ENCODE results near the gene NPIPA1.
"Not testable (repeated sequence)": the region's sequence is repeated elsewhere in the genome, so short reads cannot be mapped to it uniquely, and the experiment has no call there.

The NPIPA1 gene

DNA sequence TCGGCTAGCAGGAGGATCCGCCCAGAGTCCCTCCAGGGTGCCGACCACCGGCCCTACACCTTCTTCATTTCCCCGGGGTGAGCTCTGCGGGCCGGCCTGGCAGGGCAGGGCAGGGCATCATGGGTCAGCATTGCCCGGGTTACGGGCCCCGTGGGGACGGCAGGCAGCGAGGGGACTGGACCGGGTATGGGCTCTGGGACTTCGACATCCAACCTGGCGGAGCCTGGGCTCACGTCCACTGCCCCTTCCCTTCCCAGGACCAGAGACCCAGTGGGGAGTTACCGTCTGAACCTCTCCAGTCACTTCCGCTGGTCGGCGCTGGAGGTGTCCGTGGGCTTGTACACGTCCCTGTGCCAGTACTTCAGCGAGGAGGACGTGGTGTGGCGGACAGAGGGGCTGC lies 7.0 kb upstream of the NPIPA1 start:
- not testable (repeated sequence) for DNase-seq (ENCODE audit: low read depth)

DNA sequence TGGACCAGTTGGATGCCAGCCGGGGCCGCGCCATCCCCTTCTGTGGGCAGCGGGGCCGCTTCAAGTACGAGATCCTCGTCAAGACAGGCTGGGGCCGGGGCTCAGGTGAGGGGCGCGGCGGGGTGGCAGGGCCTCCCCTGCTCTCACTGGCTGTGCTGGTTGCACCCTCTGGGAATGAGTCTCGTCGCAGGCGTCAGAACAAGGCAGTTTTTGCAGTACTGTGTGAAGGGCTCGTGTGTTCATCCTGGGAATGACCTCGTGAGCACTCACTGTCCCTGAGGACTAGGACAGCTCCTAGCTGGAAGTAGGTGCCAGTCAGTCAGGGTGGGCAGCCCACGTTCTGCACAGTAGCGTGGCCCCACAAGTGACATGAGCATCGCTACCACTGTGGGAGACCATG lies 6.3 kb upstream of the NPIPA1 start:
- DNase-seq (ENCODE audit: low read depth) = not testable (repeated sequence)

GRCh38 chr16:14932581-14933375 lies 4.5 kb upstream of the NPIPA1 start:
- not testable (repeated sequence) for DNase-seq (ENCODE audit: low read depth)

DNA sequence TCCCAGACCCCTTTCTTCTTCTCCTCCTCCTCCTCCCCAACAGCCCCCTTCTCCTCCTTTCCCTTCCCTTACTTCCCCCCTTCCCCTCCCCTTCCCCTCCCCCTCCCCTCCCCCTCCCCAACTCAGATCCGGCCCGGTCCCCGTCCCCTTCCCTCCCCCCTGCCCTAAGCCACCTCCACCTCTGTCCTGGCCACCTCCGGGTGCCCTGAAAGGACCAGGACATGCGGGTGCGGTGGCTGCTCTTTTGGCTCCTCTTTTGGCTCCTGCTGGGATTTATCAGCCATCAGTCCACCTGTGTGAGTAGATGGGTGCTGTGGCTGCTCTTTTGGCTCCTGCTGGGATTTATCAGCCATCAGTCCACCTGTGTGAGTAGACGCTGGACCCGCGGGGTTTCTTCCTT lies 751 bp downstream of the NPIPA1 start:
- not testable (repeated sequence) for DNase-seq (ENCODE audit: low read depth)

DNA sequence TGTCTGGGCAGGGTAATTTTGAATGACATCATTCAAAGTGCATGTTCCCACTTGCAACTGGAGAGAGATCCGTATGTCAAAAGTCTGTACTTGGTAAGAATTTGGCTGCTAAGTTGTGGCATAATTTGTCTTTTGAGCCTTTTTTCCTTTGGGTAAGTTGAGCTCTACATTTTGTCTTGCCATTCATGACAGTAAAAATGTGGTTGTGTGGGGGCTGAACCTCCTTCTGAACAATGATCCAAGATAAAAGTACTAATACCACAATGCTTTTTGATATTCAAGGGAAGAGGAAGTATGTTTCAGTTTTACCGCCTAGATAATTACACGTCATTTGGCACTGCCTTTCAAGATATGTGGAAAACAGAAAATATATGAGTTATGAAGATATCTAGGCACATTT lies 5.4 kb downstream of the NPIPA1 start:
- not testable (repeated sequence) for DNase-seq (ENCODE audit: low read depth)

DNA sequence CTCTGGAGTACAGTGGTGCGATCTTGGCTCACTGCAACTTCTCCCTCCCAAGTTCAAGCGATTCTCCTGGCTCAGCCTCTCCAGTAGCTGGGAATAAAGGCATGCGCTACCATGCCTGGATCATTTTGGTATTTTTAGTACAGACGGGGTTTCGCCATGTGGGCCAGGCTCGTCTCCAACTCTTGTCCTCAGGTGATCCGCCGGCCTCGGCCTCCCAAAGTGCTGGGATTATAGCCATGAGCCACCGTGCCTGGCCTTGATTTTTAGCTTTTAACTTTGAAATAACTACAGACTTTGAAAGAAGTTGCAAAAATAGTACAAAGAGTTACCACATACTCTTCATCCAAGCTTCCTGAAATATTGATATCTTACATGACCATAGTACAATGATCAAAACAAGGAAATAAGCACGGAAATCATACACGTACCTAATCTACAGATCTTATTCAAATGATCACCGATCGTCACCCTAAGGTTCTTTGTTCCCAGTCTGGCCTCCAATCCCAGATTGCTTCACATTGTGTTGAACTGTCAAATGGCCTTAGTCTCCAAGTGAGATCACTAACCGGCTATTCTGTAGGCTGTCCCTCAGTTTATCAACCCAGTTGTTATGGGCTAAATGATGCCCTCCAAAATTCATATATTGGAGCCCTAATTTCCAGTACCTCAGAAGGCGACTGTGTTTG lies 18.4 kb downstream of the NPIPA1 start:
- no peak for DNase-seq (ENCODE audit: low read depth)

DNA sequence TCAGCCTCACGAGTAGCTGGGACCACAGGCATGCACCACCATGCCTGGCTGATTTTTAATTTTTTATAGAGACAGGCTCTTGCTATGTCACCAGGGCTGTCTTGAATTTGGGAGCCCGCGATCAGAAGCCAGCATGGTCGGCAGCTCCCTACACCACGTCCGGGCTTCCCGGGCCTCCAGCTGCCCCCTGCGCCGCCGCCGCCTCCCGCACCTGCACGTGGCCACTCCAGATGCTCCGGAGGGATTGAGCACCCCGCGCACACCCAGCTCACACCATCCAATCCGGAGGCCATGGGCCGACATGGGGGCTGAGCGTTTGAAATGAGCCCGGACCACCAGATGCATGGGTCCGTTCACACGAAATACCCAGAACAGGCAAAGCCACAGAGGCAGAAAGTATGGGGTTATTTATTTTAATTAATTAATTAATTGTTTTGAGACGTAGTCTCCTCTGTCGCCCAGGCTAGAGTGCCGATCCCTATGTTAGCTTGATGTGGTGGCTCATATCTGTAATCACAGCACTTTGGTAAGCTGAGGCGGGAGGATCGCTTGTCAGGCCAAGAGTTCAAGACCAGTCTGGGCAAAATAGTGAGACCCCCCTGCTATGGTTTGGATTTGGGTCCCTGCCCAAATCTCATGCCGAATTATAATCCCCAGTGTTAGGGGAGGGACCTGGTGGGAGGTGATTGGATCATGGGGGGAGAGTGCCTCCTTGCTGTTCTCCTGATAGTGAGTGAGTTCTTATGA lies 20.5 kb downstream of the NPIPA1 start:
- no peak for DNase-seq (ENCODE audit: low read depth)

DNA sequence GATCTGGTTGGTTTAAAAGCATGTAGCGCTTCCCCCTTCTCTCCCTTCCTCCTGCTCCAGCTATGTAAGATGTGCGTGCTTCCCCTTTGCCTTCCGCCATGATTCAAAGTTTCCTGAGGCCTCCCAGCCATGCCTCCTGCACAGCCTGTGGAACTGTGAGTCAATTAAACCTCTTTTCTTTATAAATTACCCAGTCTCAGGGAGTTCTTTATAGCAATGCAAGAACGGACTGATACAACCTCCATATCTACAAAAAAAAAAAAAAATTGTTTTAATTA lies 21.0 kb downstream of the NPIPA1 start:
- DNase-seq (ENCODE audit: low read depth) = no peak

GRCh38 chr16:14958970-14959369 lies 21.7 kb downstream of the NPIPA1 start:
- no peak for DNase-seq (ENCODE audit: low read depth)

DNA sequence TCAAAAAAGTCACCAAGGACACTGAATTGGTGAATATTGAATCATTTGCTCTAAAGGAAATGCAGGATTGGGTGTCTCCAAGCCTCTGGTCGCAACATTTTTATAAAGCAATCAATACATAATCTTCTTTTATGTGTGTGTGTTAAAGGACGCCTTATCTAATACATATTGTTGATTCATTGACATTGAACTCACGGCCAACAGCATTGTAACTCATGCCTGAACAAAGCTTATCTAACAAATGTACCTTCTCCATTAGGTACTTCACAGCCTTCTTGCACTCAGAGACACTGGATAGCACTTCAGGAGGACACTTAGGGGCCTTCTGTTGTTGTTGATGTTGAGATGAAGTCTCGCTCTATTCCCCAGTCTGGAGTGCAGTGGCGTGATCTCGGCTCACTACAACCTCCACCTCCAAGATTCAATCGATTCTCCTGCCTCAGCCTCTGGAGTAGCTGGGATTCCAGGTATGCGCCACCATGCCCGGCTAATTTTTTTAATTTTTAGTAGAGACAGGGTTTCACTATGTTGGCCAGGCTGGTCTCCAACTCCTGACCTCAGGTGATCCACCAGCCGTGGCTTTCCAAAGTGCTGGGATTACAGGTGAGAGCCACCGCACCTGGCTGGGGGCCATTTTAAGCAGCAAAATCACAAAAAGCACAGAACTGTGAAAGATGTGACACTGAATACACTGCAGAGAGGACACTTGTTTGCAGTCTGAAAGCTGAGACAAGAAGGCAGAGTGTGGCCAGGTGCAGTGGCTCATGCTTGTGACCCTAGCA lies 24.4 kb downstream of the NPIPA1 start:
- DNase-seq (ENCODE audit: low read depth) = no peak

- DNase-seq (ENCODE audit: low read depth) = no peak
Observed at GRCh38 chr16:14963281-14964173, 26.3 kb downstream of the NPIPA1 start.

DNA sequence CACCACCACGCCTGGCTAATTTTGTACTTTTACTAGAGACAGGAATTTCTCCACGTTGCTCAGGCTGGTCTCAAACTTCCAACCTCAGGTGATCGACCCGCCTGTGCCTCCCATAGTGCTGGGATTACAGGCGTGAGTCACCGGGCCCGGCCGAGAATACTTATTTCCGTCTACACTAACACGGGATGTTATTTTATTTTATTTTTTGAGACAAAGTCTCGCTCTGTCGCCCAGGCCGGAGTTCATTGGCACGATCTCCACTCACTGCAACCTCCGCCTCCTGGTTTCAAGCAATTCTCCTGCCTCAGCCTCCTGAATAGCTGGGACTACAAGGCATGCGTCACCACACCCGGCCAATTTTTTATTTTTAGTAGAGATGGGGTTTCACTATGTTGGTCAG lies 28.1 kb downstream of the NPIPA1 start:
- DNase-seq (ENCODE audit: low read depth) = no peak

- not testable (repeated sequence) for DNase-seq (ENCODE audit: low read depth)
Observed at GRCh38 chr16:14969795-14970194, 32.6 kb downstream of the NPIPA1 start.

- not testable (repeated sequence) for DNase-seq (ENCODE audit: low read depth)
Observed at GRCh38 chr16:14971621-14972228, 34.5 kb downstream of the NPIPA1 start.

- DNase-seq (ENCODE audit: low read depth) = not testable (repeated sequence)
Observed at GRCh38 chr16:14973785-14974322, 36.6 kb downstream of the NPIPA1 start.

GRCh38 chr16:14974331-14974655 lies 37.0 kb downstream of the NPIPA1 start:
- not testable (repeated sequence) for DNase-seq (ENCODE audit: low read depth)

DNA sequence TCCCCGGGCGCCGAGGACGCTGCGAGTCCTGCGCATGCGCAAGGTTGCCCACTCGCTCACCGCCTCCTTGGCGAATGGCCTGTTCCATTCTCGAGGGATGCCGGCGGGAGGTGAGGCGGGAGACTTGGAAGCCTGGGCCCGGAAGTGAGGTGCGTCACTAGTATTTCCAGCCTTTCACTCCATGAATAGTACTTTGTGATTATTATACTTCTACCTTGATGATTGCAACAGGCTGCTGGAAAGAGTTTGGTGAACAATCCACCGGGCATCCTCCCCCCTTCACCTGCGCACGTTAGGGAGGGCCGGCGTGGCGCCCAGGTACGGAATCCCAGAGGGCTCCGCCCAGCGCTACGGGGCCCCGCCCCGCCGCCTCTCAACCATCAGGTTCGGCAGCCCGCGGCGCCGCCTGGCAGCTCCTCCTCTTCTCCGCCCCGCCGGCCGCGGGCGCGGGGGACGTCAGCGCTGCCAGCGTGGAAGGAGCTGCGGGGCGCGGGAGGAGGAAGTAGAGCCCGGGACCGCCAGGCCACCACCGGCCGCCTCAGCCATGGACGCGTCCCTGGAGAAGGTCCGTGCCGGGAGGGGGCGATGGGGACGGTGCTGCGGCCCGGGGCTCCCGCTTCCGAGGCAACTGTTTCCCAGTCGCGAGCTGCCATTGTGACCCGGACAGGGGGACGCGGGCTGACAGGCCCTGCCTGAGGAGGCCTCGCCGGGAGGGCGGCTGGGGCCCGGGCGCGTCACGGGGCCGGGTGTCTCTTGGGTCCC lies 37.6 kb downstream of the NPIPA1 start, which contains the start of gene PDXDC1:
PDXDC1 (plus strand) TSS at position 371 of the 762 bp plus-strand sequence; CDS start at position 545, 174 bp downstream.
- peak; percentile 96 for DNase-seq (ENCODE audit: low read depth)

DNA sequence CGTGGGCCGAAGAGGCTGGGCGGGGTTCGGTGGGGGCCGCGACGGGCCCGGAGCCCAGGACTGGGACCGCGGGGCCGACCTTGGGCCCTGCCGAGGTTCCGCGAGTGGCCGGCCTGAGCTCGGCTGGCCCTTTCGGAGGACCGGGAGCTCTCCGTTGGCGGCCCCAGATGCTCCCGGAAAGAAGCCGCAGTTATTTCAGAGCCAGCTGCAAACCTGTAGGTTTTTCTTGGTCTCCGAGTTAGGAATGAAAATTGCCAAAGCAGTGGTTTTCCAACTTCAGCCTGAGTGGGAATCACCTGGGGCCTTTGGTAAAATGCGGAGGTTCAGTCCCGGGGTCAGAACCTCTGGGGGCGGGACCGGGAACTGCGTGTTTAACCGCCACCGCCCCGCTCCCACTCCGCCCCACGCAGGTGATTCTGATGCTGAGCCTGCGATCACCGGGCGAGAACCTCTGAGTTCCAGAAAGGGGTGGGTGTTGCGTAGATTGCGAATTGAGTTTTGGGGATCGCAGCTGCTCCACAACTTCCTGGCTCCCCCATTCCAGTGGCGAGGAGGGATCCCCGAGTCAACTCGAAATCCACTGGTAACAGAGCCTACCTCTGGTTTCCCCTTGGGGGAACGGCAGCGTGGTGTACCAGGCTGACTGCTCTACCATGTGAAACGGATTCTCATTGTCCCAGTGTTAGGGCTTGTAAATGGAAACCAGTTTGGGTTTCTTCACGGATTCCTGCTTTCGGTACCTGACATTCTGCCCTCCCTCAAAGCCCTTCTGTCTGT lies 38.4 kb downstream of the NPIPA1 start:
- DNase-seq (ENCODE audit: low read depth) = peak; percentile 44

All from activated T-cell treated with anti-CD3 and anti-CD28 coated beads for 1 hour (primary cell).